Measurements from ENCODE around the gene PRAC1. TPM values are rescaled to one million over a fixed set of nuclear protein-coding genes. Genes with fewer than 3 reads are reported as not detected.

PRAC1 gene
- total and polyA plus RNA-seq, 2 donors = 7.7 to 18.0 TPM

- Histone ChIP-seq H3K27ac (ENCODE audit: low read depth) (no peak overlapping the region), H3K4me1 (ENCODE audit: insufficient read depth) (no peaks in the 10 kb centered on the region), H3K4me3 (ENCODE audit: low read depth, low read length) (no peak overlapping the region), H3K36me3 (ENCODE audit: insufficient read depth) (no peaks in the 10 kb centered on the region)
- WGBS = 63% methylated on average over 4 of the region's 4 CpGs
- DNase-seq (ENCODE audit: extremely low spot score) = no peak
These were observed 15.2 kb upstream of the PRAC1 start for GRCh38 chr17:48737330-48738043.

- no peak for DNase-seq (ENCODE audit: extremely low spot score)
- Histone ChIP-seq H3K4me1 (ENCODE audit: insufficient read depth) (no peaks in the 10 kb centered on the region), H3K27ac (ENCODE audit: low read depth) (no peak overlapping the region), H3K4me3 (ENCODE audit: low read depth, low read length) (no peak overlapping the region), H3K36me3 (ENCODE audit: insufficient read depth) (no peaks in the 10 kb centered on the region)
- WGBS = 7% methylated on average over 7 of the region's 7 CpGs
These were observed 12.7 kb upstream of the PRAC1 start for GRCh38 chr17:48735062-48735351.

- Histone ChIP-seq H3K4me3 (ENCODE audit: low read depth, low read length) (no peak overlapping the region), H3K36me3 (ENCODE audit: insufficient read depth) (no peaks in the 10 kb centered on the region), H3K4me1 (ENCODE audit: insufficient read depth) (no peaks in the 10 kb centered on the region), H3K27ac (ENCODE audit: low read depth) (no peak overlapping the region)
- WGBS = 17% methylated on average over 14 of the region's 14 CpGs
- no peak for DNase-seq (ENCODE audit: extremely low spot score)
These were observed 12.2 kb upstream of the PRAC1 start for GRCh38 chr17:48734333-48735061.

- Histone ChIP-seq H3K36me3 (ENCODE audit: insufficient read depth) (no peaks in the 10 kb centered on the region), H3K27ac (ENCODE audit: low read depth) (no peak overlapping the region), H3K4me3 (ENCODE audit: low read depth, low read length) (no peak overlapping the region), H3K4me1 (ENCODE audit: insufficient read depth) (no peaks in the 10 kb centered on the region)
- no peak for DNase-seq (ENCODE audit: extremely low spot score)
- WGBS = 14% methylated on average over 22 of the region's 22 CpGs
These were observed 11.5 kb upstream of the PRAC1 start for GRCh38 chr17:48733632-48734328.

GRCh38 chr17:48732688-48733629 lies 10.6 kb upstream of the PRAC1 start:
- WGBS = 7% methylated on average over 50 of the region's 50 CpGs
- no peak overlapping the region for H3K4me3 ChIP-seq (ENCODE audit: low read depth, low read length)
- no peaks in the 10 kb centered on the region for H3K36me3 ChIP-seq (ENCODE audit: insufficient read depth)
- no peak overlapping the region for H3K27ac ChIP-seq (ENCODE audit: low read depth)
- DNase-seq (ENCODE audit: extremely low spot score) = no peak
- no peaks in the 10 kb centered on the region for H3K4me1 ChIP-seq (ENCODE audit: insufficient read depth)

- Histone ChIP-seq H3K27ac (ENCODE audit: low read depth) (no peak overlapping the region), H3K4me1 (ENCODE audit: insufficient read depth) (no peaks in the 10 kb centered on the region), H3K4me3 (ENCODE audit: low read depth, low read length) (no peak overlapping the region), H3K36me3 (ENCODE audit: insufficient read depth) (no peaks in the 10 kb centered on the region)
- DNase-seq (ENCODE audit: extremely low spot score) = no peak
These were observed 9.0 kb upstream of the PRAC1 start for GRCh38 chr17:48731355-48731754.

- no peaks in the 10 kb centered on the region for H3K36me3 ChIP-seq (ENCODE audit: insufficient read depth)
- DNase-seq (ENCODE audit: extremely low spot score) = no peak
- H3K4me1 ChIP-seq (ENCODE audit: insufficient read depth) = no peaks in the 10 kb centered on the region
- H3K27ac ChIP-seq (ENCODE audit: low read depth) = no peak overlapping the region
- WGBS = 48% methylated on average over 3 of the region's 3 CpGs
- H3K4me3 ChIP-seq (ENCODE audit: low read depth, low read length) = no peak overlapping the region
These were observed 7.9 kb upstream of the PRAC1 start for GRCh38 chr17:48730240-48730550.

- WGBS = 8% methylated on average over 19 of the region's 19 CpGs
- DNase-seq (ENCODE audit: extremely low spot score) = no peak
- Histone ChIP-seq H3K27ac (ENCODE audit: low read depth) (no peak overlapping the region), H3K4me1 (ENCODE audit: insufficient read depth) (no peaks in the 10 kb centered on the region), H3K36me3 (ENCODE audit: insufficient read depth) (no peaks in the 10 kb centered on the region), H3K4me3 (ENCODE audit: low read depth, low read length) (peak overlapping the region; percentile 6)
These were observed 7.3 kb upstream of the PRAC1 start for GRCh38 chr17:48729335-48730239.

- 3% methylated on average over 55 of the region's 55 CpGs for WGBS
- no peak for DNase-seq (ENCODE audit: extremely low spot score)
- no peak within 1 kb of the TSS for H3K27ac ChIP-seq (ENCODE audit: low read depth)
These were observed 6.2 kb upstream of the PRAC1 start, which contains the start of gene HOXB13 for GRCh38 chr17:48728232-48729231. Gene HOXB13 (minus strand): TSS chr17:48728750. CDS start chr17:48728593, 157 bp downstream.

GRCh38 chr17:48727415-48728175 lies 5.3 kb upstream of the PRAC1 start:
- WGBS = 32% methylated on average over 9 of the region's 9 CpGs
- no peak for DNase-seq (ENCODE audit: extremely low spot score)
- Histone ChIP-seq H3K4me1 (ENCODE audit: insufficient read depth) (no peaks in the 10 kb centered on the region), H3K27ac (ENCODE audit: low read depth) (no peak overlapping the region), H3K4me3 (ENCODE audit: low read depth, low read length) (no peak overlapping the region), H3K36me3 (ENCODE audit: insufficient read depth) (no peaks in the 10 kb centered on the region)

More at GRCh38 chr17:48728232-48729231, 6.2 kb upstream of the PRAC1 start, which contains the start of gene HOXB13:
- Histone ChIP-seq H3K36me3 (ENCODE audit: insufficient read depth) (no peaks in the 10 kb centered on the region), H3K4me1 (ENCODE audit: insufficient read depth) (no peaks in the 10 kb centered on the region), H3K4me3 (ENCODE audit: low read depth, low read length) (peak within 1 kb of the TSS; percentile 27)

- WGBS = 16% methylated on average over 20 of the region's 20 CpGs
These were observed 4.6 kb upstream of the PRAC1 start for GRCh38 chr17:48726916-48727286.

More at GRCh38 chr17:48726916-48727286, 4.6 kb upstream of the PRAC1 start:
- DNase-seq (ENCODE audit: extremely low spot score) = no peak
- no peaks in the 10 kb centered on the region for H3K4me1 ChIP-seq (ENCODE audit: insufficient read depth)
- H3K27ac ChIP-seq (ENCODE audit: low read depth) = no peak overlapping the region
- H3K4me3 ChIP-seq (ENCODE audit: low read depth, low read length) = no peak overlapping the region
- no peaks in the 10 kb centered on the region for H3K36me3 ChIP-seq (ENCODE audit: insufficient read depth)

Data from urinary bladder (tissue), 4 donors.